ENCODE data around the gene ANO3. TPM values are rescaled to one million over a fixed set of nuclear protein-coding genes. Genes with fewer than 3 reads are reported as not detected.

ANO3 gene
- total and polyA plus RNA-seq, 2 of the 4 experiments (the other 2 are of a cell fraction): 0.02 to 0.18 TPM

DNA sequence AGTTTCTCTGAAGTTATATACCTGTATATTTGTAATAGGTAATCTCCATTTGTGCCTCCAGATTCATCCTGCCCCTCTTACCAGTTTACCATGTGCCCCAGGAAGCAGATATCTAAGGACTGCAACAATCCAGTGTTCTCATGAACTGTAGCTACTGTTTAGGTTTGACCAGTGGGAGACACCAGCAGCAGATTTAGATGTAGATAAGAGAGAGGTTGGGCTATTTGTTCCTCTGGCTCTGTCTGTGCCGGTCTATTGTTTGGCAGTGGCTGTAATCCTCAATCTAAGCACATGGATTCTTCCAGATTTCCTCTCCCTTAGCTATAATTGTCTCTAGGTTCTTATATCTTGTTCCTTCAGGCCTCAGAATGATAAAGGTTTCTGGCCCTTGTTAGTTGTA, 88.4 kb downstream of the ANO3 start:
- H4K91ac ChIP-seq (ENCODE audit: insufficient read depth, low read depth, low read length): no peak overlapping the region
- no peaks in the 10 kb centered on the region for H3K9me3 ChIP-seq (ENCODE audit: control insufficient read depth, insufficient read depth, low read length)
- no peaks in the 10 kb centered on the region for H4K20me1 ChIP-seq (ENCODE audit: insufficient read depth, low read length)
- no peak overlapping the region for H3K4ac ChIP-seq (ENCODE audit: low read depth, low read length)
- no peak overlapping the region for H2AK5ac ChIP-seq (ENCODE audit: low read depth, low read length)
- H3K4me3 ChIP-seq (ENCODE audit: insufficient read depth, low read depth, low read length): no peak overlapping the region
- CTCF ChIA-PET: no interaction called here
- H3K36me3 ChIP-seq (ENCODE audit: control insufficient read depth, insufficient read depth, low read length): no peaks in the 10 kb centered on the region
- no peak overlapping the region for H3K23ac ChIP-seq (ENCODE audit: low read depth, low read length)
- in situ Hi-C loops (cut with MboI; ENCODE audit: low sequenced_read_pairs): no loop called here
- H3K27ac ChIP-seq (ENCODE audit: insufficient read depth, low read length): no peak overlapping the region
- H2BK5ac ChIP-seq (ENCODE audit: low read depth, low read length, poor library complexity, severe bottlenecking): no peak overlapping the region
- H3K14ac ChIP-seq (replicated peaks; ENCODE audit: low read depth, low read length): no peak overlapping the region
- dilution Hi-C loops (cut with HindIII; ENCODE audit: low sequenced_read_pairs, unreplicated experiment): no loop called here
- no peak overlapping the region for H4K5ac ChIP-seq (ENCODE audit: low read depth, low read length)
- H3K79me1 ChIP-seq (ENCODE audit: low read depth in 1 of 2, low read length in 2 of 2): no peaks in the 10 kb centered on the region
- no peak overlapping the region for H2BK120ac ChIP-seq (ENCODE audit: low read depth, low read length)
- no peak overlapping the region for H3K9ac ChIP-seq (ENCODE audit: low read depth, low read length)
- no peaks in the 10 kb centered on the region for H3K27me3 ChIP-seq (ENCODE audit: control insufficient read depth, insufficient read depth, low read length)
- no peaks in the 10 kb centered on the region for H3K4me1 ChIP-seq (ENCODE audit: control insufficient read depth, insufficient read depth, low read length)
- no peak for ATAC-seq (ENCODE audit: low read depth)
- intact Hi-C loops (cut with micrococcal nuclease): no loop called here
- no peak overlapping the region for H4K8ac ChIP-seq (ENCODE audit: low read depth in 2 of 2, low read length in 2 of 2)
- no peak overlapping the region for H2AK9ac ChIP-seq (replicated peaks; ENCODE audit: low read depth, low read length, poor library complexity)
- no peak overlapping the region for H2BK15ac ChIP-seq (ENCODE audit: low read depth, low read length)
- H2BK20ac ChIP-seq (ENCODE audit: low read depth, low read length): no peak overlapping the region
- POLR2A ChIA-PET (ENCODE audit: unreplicated experiment): no interaction called here
- H2AFZ ChIP-seq (replicated peaks; ENCODE audit: low read length, poor library complexity): no peak overlapping the region
- DNase-seq: no peak
- TF ChIP-seq POLR2A (IDR thresholded peaks at IDR 0.05; ENCODE audit: low read depth, low read length): no peak
- TF ChIP-seq MAZ (IDR thresholded peaks at IDR 0.05; ENCODE audit: borderline replicate concordance, low read depth, low read length): no peak
- TF ChIP-seq RFX5 (IDR thresholded peaks at IDR 0.05; ENCODE audit: low read depth, low read length): no peak
- no peak for TF ChIP-seq RAD21 (IDR thresholded peaks at IDR 0.05; ENCODE audit: low read length)
- TF ChIP-seq, protein P1, sequence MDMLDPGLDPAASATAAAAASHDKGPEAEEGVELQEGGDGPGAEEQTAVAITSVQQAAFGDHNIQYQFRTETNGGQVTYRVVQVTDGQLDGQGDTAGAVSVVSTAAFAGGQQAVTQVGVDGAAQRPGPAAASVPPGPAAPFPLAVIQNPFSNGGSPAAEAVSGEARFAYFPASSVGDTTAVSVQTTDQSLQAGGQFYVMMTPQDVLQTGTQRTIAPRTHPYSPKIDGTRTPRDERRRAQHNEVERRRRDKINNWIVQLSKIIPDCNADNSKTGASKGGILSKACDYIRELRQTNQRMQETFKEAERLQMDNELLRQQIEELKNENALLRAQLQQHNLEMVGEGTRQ (IDR thresholded peaks at IDR 0.05; ENCODE audit: low read depth, low read length): no peak
- no peak for TF ChIP-seq RCOR1 (IDR thresholded peaks at IDR 0.05; ENCODE audit: insufficient replicate concordance, low read length)
- TF ChIP-seq CEBPB (IDR thresholded peaks at IDR 0.05; ENCODE audit: low read depth, low read length): no peak
- no peak for TF ChIP-seq MAFK (IDR thresholded peaks at IDR 0.05; ENCODE audit: low read depth, low read length)
- no peak for TF ChIP-seq CHD1 (IDR thresholded peaks at IDR 0.05; ENCODE audit: low read depth, low read length)
- no peak for TF ChIP-seq NFE2L2 (IDR thresholded peaks at IDR 0.05; ENCODE audit: low read depth, low read length)
- TF ChIP-seq, protein P2, sequence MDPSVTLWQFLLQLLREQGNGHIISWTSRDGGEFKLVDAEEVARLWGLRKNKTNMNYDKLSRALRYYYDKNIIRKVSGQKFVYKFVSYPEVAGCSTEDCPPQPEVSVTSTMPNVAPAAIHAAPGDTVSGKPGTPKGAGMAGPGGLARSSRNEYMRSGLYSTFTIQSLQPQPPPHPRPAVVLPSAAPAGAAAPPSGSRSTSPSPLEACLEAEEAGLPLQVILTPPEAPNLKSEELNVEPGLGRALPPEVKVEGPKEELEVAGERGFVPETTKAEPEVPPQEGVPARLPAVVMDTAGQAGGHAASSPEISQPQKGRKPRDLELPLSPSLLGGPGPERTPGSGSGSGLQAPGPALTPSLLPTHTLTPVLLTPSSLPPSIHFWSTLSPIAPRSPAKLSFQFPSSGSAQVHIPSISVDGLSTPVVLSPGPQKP (IDR thresholded peaks at IDR 0.05; ENCODE audit: borderline replicate concordance, low read depth, low read length): no peak
- no peak for TF ChIP-seq FOS (IDR thresholded peaks at IDR 0.05; ENCODE audit: low read depth, low read length)
- no peak for TF ChIP-seq BHLHE40 (IDR thresholded peaks at IDR 0.05; ENCODE audit: low read depth, low read length)
- TF ChIP-seq SMC3 (IDR thresholded peaks at IDR 0.05; ENCODE audit: low read depth, low read length): no peak
- no peak for TF ChIP-seq MXI1 (IDR thresholded peaks at IDR 0.05; ENCODE audit: borderline replicate concordance, low read depth, low read length)
- no CpG with 5 or more reads among the region's 1 CpG for WGBS, 2 experiments (ENCODE audit: extremely low coverage in 2 of 2, insufficient read length in 1 of 2)
- H3K4me2 ChIP-seq (ENCODE audit: low read depth, low read length): no peak overlapping the region
- no peak overlapping the region for H3K18ac ChIP-seq (ENCODE audit: low read depth, low read length)
- no peak overlapping the region for H3K56ac ChIP-seq (ENCODE audit: extremely low read depth, insufficient read depth, low read length)
- no peaks in the 10 kb centered on the region for H3K9me1 ChIP-seq (ENCODE audit: insufficient read depth, low read length)
- no TSS peak for BruUV-seq (replicated peaks)
